Measurements from ENCODE around the gene PLEKHG7.

Gene PLEKHG7

DNA sequence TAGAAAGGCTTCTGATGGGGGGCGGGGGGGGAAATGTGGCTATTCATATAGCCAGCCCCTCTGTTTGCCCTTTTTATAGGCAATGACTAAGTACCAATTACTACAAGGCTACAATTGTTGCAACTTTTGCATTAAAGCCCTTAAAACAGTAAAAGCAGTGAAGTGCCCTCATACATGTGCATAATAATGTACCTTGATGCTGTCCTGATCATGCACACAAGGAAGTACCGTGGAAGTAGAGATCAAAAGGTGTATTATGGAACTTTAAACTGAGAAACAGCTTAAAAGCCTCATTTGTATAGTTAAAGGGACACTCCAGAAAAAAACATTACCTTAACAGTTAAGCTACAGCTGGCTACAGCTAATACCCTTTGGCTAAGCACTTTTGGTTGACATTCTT is 111.8 kb downstream of the PLEKHG7 start:
- no peak for DNase-seq

DNA sequence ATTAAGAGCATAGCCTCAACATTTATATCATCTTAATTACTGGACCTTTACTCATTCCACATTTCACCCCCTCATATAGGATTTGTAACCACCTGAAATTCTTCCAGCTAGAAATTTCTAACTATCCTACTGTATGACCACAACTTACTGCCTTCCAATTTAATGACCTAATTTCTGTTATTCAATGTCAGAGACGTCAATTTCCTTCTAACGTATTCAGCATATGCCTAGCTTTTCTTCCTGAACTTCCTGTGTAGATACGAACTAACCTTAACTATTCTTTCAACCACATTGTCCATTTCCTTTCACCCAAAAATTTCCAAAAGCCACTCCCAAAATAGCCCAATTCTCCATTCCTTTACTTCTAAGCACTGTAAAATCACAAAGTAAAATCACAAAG is 118.4 kb downstream of the PLEKHG7 start:
- no peak for DNase-seq
